ENCODE measurements around the gene DNAI2. TPM values are rescaled to one million over a fixed set of nuclear protein-coding genes. Genes with fewer than 3 reads are reported as not detected.

Gene DNAI2, protein sequence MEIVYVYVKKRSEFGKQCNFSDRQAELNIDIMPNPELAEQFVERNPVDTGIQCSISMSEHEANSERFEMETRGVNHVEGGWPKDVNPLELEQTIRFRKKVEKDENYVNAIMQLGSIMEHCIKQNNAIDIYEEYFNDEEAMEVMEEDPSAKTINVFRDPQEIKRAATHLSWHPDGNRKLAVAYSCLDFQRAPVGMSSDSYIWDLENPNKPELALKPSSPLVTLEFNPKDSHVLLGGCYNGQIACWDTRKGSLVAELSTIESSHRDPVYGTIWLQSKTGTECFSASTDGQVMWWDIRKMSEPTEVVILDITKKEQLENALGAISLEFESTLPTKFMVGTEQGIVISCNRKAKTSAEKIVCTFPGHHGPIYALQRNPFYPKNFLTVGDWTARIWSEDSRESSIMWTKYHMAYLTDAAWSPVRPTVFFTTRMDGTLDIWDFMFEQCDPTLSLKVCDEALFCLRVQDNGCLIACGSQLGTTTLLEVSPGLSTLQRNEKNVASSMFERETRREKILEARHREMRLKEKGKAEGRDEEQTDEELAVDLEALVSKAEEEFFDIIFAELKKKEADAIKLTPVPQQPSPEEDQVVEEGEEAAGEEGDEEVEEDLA
- total RNA-seq (10 to 100 TPM in 1 of 2 donors, 1 to 10 TPM in 1; 8.3 to 14.2 TPM), polyA plus RNA-seq (1 to 10 TPM; 4.1 to 5.1 TPM)
- long read RNA-seq, donor 1, partial matches to known transcripts, result 0 of 1 reads
- long read RNA-seq, donor 1, other reads (novel, unspliced or antisense), result 0 of 1 reads
- long read RNA-seq, donor 2, result 0 reads
- long read RNA-seq, donor 3, partial matches to known transcripts, result 0 of 1 reads
- long read RNA-seq, donor 3, other reads (novel, unspliced or antisense), result 0 of 1 reads
- long read RNA-seq, donor 4, result 0 reads
- long read RNA-seq, donor 5, partial matches to known transcripts, result 0 of 3 reads
- long read RNA-seq, donor 5, other reads (novel, unspliced or antisense), result 0 of 3 reads

DNA sequence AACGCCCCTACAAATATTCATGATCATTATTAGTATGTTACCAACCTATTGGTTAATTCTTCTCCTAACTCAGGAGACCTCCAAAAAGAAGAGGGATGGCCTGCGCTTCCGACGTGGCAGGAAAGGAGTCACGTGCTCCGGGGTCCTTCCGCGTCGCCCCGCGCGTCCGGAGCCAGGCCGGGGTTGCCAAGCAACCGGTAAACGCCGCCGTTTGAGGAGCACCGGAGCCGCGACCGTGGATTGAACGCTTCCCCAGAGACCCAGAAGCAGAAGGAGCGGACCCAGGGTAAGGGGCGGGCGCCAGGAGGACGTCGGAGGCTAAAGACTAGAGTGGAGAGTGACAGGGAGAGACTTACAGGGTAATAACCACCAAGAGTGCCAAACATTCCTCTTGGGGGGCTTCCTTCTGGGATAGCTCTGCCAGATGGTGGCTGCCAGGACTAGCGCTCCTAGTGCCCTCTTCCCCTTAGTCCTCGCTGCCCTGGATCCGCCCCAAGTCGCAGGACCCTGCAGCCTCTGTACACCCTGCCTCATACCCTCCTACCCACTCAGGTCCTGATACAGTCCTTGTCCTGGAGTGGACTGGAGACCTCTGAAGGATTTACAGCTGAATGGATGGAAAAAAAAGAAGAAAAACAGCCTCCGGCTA is at the start of gene DNAI2:
Gene DNAI2 (plus strand): TSS at position 175 of the 649 bp plus-strand sequence. CDS start 7,584 bp downstream, outside the sequence.
- DNase-seq (peak; percentile 75 to 80 (median 79)), ATAC-seq (ENCODE audit: insufficient read depth, low FRiP score) (no peak)
- H3K9ac ChIP-seq (ENCODE audit: insufficient read depth in 1 of 2, low read length in 2 of 2), result no peak within 1 kb of the TSS
- H3K4me3 ChIP-seq, result no peak within 1 kb of the TSS
- no peaks in the 10 kb centered on the region for H3K27me3 ChIP-seq (ENCODE audit: control insufficient read depth in 3 of 3, insufficient read depth in 3 of 3, low read length in 2 of 3)
- H3K9me3 ChIP-seq (ENCODE audit: control insufficient read depth in 4 of 4, insufficient read depth in 3 of 4, low read length in 3 of 4), result no peaks in the 10 kb centered on the region
- WGBS, 2 donors, result 7 to 10% methylated on average over 33 of the region's 33 CpGs
- H3K36me3 ChIP-seq (ENCODE audit: control insufficient read depth in 4 of 4, insufficient read depth in 4 of 4, low read length in 4 of 4), result no peaks in the 10 kb centered on the region
- peaks cover 0 to 36% (median 5%) of the 10 kb centered on the region in 5 donors for H3K4me1 ChIP-seq (ENCODE audit: control insufficient read depth in 5 of 5, insufficient read depth in 5 of 5, low read length in 5 of 5)
- no peak for TF ChIP-seq CTCF (IDR thresholded peaks at IDR 0.05; ENCODE audit: control extremely low read depth, extremely low read depth)
- no peak within 1 kb of the TSS for H3K27ac ChIP-seq (ENCODE audit: low read depth in 1 of 2, low read length in 1 of 2)

GRCh38 chr17:74224959-74225725 is 48.9 kb upstream of the DNAI2 start:
- ATAC-seq (ENCODE audit: insufficient read depth, low FRiP score) (no peak), DNase-seq (no peak)
- 96 to 97% methylated on average over 20 of the region's 20 CpGs for WGBS, 2 donors
- Histone ChIP-seq H3K36me3 (ENCODE audit: control insufficient read depth in 4 of 4, insufficient read depth in 4 of 4, low read length in 4 of 4) (peaks cover 0 to 4% (median 3%) of the 10 kb centered on the region in 4 donors), H3K27ac (ENCODE audit: low read depth in 1 of 2, low read length in 1 of 2) (no peak overlapping the region), H3K4me3 (no peak overlapping the region), H3K9ac (ENCODE audit: insufficient read depth in 1 of 2, low read length in 2 of 2) (no peak overlapping the region), H3K4me1 (ENCODE audit: control insufficient read depth in 5 of 5, insufficient read depth in 5 of 5, low read length in 5 of 5) (no peaks in the 10 kb centered on the region), H3K9me3 (ENCODE audit: control insufficient read depth in 4 of 4, insufficient read depth in 3 of 4, low read length in 3 of 4) (no peaks in the 10 kb centered on the region), H3K27me3 (ENCODE audit: control insufficient read depth in 3 of 3, insufficient read depth in 3 of 3, low read length in 2 of 3) (no peaks in the 10 kb centered on the region)
- no peak for TF ChIP-seq CTCF (IDR thresholded peaks at IDR 0.05; ENCODE audit: control extremely low read depth, extremely low read depth)

- DNase-seq (no peak), ATAC-seq (ENCODE audit: insufficient read depth, low FRiP score) (no peak)
- 68 to 74% methylated on average over 6 of the region's 6 CpGs for WGBS, 2 donors
- H3K4me1 ChIP-seq (ENCODE audit: control insufficient read depth in 5 of 5, insufficient read depth in 5 of 5, low read length in 5 of 5), result no peaks in the 10 kb centered on the region
- peaks cover 3 to 8% (median 5%) of the 10 kb centered on the region in 4 donors for H3K36me3 ChIP-seq (ENCODE audit: control insufficient read depth in 4 of 4, insufficient read depth in 4 of 4, low read length in 4 of 4)
- no peak overlapping the region for H3K4me3 ChIP-seq
- H3K9me3 ChIP-seq (ENCODE audit: control insufficient read depth in 4 of 4, insufficient read depth in 3 of 4, low read length in 3 of 4), result no peaks in the 10 kb centered on the region
- H3K27me3 ChIP-seq (ENCODE audit: control insufficient read depth in 3 of 3, insufficient read depth in 3 of 3, low read length in 2 of 3), result no peaks in the 10 kb centered on the region
- H3K27ac ChIP-seq (ENCODE audit: low read depth in 1 of 2, low read length in 1 of 2), result no peak overlapping the region
- no peak for TF ChIP-seq CTCF (IDR thresholded peaks at IDR 0.05; ENCODE audit: control extremely low read depth, extremely low read depth)
- no peak overlapping the region for H3K9ac ChIP-seq (ENCODE audit: insufficient read depth in 1 of 2, low read length in 2 of 2)
These were observed 47.8 kb upstream of the DNAI2 start for GRCh38 chr17:74226252-74226651.

Measured in lung (tissue), 16 donors.